Fibroblast of lung (primary cell): ENCODE measurements around the gene ANGEL2. TPM values are rescaled to one million over a fixed set of nuclear protein-coding genes. Genes with fewer than 3 reads are reported as not detected.

ENCODE experiments used
- DNase-seq, 2 donors: peaks; one replicate each; pipeline versions ENCODE4 v3.0.0 to v3.0.0-alpha.2; 2010; ENCODE audit warnings: low read depth in 2 of 2
- H2AFZ ChIP-seq: 2 replicates; pipeline ENCODE4 v1.5.1; 2012; ENCODE audit warnings: low read length, control low read depth, inconsistent platforms
- H3K27ac ChIP-seq: 2 replicates; pipeline ENCODE4 v1.5.1; 2011; ENCODE audit warnings: low read length, control low read depth; ENCODE audit not compliant: insufficient read depth
- H3K27me3 ChIP-seq: 2 replicates; pipeline ENCODE4 v1.5.1; 2011; ENCODE audit warnings: mild to moderate bottlenecking, low read length; ENCODE audit not compliant: control insufficient read depth, insufficient read depth
- H3K36me3 ChIP-seq: 2 replicates; pipeline ENCODE4 v1.5.1; 2011; ENCODE audit warnings: low read length; ENCODE audit not compliant: control insufficient read depth, insufficient read depth
- H3K4me1 ChIP-seq: 2 replicates; pipeline ENCODE4 v1.5.1; 2011; ENCODE audit warnings: low read length; ENCODE audit not compliant: control insufficient read depth, insufficient read depth; ENCODE audit errors: extremely low read depth
- H3K4me2 ChIP-seq: 2 replicates; pipeline ENCODE4 v1.5.1; 2011; ENCODE audit warnings: low read length, control low read depth; ENCODE audit not compliant: insufficient read depth; ENCODE audit errors: extremely low read depth
- H3K4me3 ChIP-seq, 4 experiments: fragments of 200-600 bp in 1 of 4; sonication (generic) in 1 of 4; replicated peaks in 1 of 4; 2 replicates each; pipeline ENCODE4 v1.5.1; 2011 to 2016; ENCODE audit warnings: low read length in 4 of 4, low read depth in 3 of 4, mild to moderate bottlenecking in 3 of 4, control low read depth in 2 of 4, inconsistent platforms in 1 of 4, mixed read lengths in 1 of 4; ENCODE audit not compliant: insufficient read depth in 1 of 4; ENCODE audit errors: control extremely low read depth in 1 of 4
- H3K79me2 ChIP-seq: 2 replicates; pipeline ENCODE4 v1.5.1; 2012; ENCODE audit warnings: mild to moderate bottlenecking, low read length, inconsistent platforms; ENCODE audit not compliant: control insufficient read depth, insufficient read depth
- H3K9ac ChIP-seq: 2 replicates; pipeline ENCODE4 v1.5.1; 2011; ENCODE audit warnings: mild to moderate bottlenecking, low read length, control low read depth; ENCODE audit not compliant: insufficient read depth
- H3K9me3 ChIP-seq: 2 replicates; pipeline ENCODE4 v1.5.1; 2012; ENCODE audit warnings: low read depth, low read length; ENCODE audit not compliant: control insufficient read depth, insufficient read depth
- H4K20me1 ChIP-seq: 2 replicates; pipeline ENCODE4 v1.5.1; 2011; ENCODE audit warnings: low read length; ENCODE audit not compliant: control insufficient read depth, insufficient read depth; ENCODE audit errors: extremely low read depth
- CTCF ChIP-seq, 2 donors: IDR thresholded peaks in 1 of 2; conservative IDR thresholded peaks in 1 of 2; 1 replicate in 1 of 2; 2 replicates in 1 of 2; pipeline ENCODE4 v1.5.1; 2011 to 2012; ENCODE audit warnings: low read length in 2 of 2, control low read depth in 1 of 2, inconsistent platforms in 1 of 2, low read depth in 1 of 2, mild to moderate bottlenecking in 1 of 2
- EZH2 ChIP-seq: IDR thresholded peaks from 2 replicates; pipeline ENCODE4 v1.5.1; 2012; ENCODE audit warnings: low read length, control low read depth, mild to moderate bottlenecking; ENCODE audit errors: missing control alignments
- polyA plus RNA-seq, 2 donors: library from polyadenylated mRNA; depleted of rRNA in 1 of 2; stranded (reverse) in 1 of 2; unstranded in 1 of 2; fragments of >200 nt; gene quantifications; 2 replicates each; pipeline ENCODE4 v1.2.1, GENCODE V29; 2011 to 2012; ENCODE audit warnings: missing spikeins in 1 of 2
- total RNA-seq: library from RNA; depleted of rRNA; stranded (reverse); fragments of >200 nt; gene quantifications from 2 replicates; pipeline ENCODE4 v1.2.1, GENCODE V29; 2014

The ANGEL2 gene
- total and polyA plus RNA-seq, 2 donors (not counting 1 experiment from before 2014, with no cell fraction given), result 21.1 to 71.5 TPM

- Histone ChIP-seq H3K9ac (no peak overlapping the region), H3K9me3 (no peaks in the 10 kb centered on the region), H3K27ac (no peak overlapping the region), H2AFZ (no peak overlapping the region), H3K4me3 (no peak overlapping the region), H3K27me3 (no peaks in the 10 kb centered on the region), H4K20me1 (no peaks in the 10 kb centered on the region), H3K4me1 (no peaks in the 10 kb centered on the region), H3K36me3 (no peaks in the 10 kb centered on the region), H3K79me2 (peaks cover 47% of the 10 kb centered on the region), H3K4me2 (no peak overlapping the region)
- TF ChIP-seq CTCF (conservative IDR thresholded peaks at IDR 0.05 in 1 of 2, IDR thresholded peaks at IDR 0.05 in 1 of 2; ENCODE audit: low read depth in 1 of 2, low read length in 2 of 2), result no peak
- DNase-seq, result peak in 1 of 2 donors; percentile 42
These were observed 39.3 kb upstream of the ANGEL2 start for GRCh38 chr1:213054733-213055591.

GRCh38 chr1:213054142-213054541 lies 38.5 kb upstream of the ANGEL2 start:
- Histone ChIP-seq H3K4me1 (no peaks in the 10 kb centered on the region), H3K9me3 (no peaks in the 10 kb centered on the region), H2AFZ (no peak overlapping the region), H3K27ac (no peak overlapping the region), H3K27me3 (no peaks in the 10 kb centered on the region), H3K9ac (no peak overlapping the region), H3K36me3 (no peaks in the 10 kb centered on the region), H3K4me3 (no peak overlapping the region), H3K4me2 (no peak overlapping the region), H4K20me1 (no peaks in the 10 kb centered on the region), H3K79me2 (peaks cover 47% of the 10 kb centered on the region)
- no peak for TF ChIP-seq CTCF (conservative IDR thresholded peaks at IDR 0.05 in 1 of 2, IDR thresholded peaks at IDR 0.05 in 1 of 2; ENCODE audit: low read depth in 1 of 2, low read length in 2 of 2)
- no peak for TF ChIP-seq EZH2
- no peak for DNase-seq

GRCh38 chr1:213053455-213053854 lies 37.8 kb upstream of the ANGEL2 start:
- H3K27ac ChIP-seq, result no peak overlapping the region
- H4K20me1 ChIP-seq, result no peaks in the 10 kb centered on the region
- DNase-seq, result no peak
- H3K79me2 ChIP-seq, result peaks cover 46% of the 10 kb centered on the region
- H3K4me3 ChIP-seq, result no peak overlapping the region
- no peak overlapping the region for H3K4me2 ChIP-seq
- H3K9me3 ChIP-seq, result no peaks in the 10 kb centered on the region
- no peak overlapping the region for H2AFZ ChIP-seq
- TF ChIP-seq CTCF (conservative IDR thresholded peaks at IDR 0.05 in 1 of 2, IDR thresholded peaks at IDR 0.05 in 1 of 2; ENCODE audit: low read depth in 1 of 2, low read length in 2 of 2), result no peak
- no peak for TF ChIP-seq EZH2
- no peaks in the 10 kb centered on the region for H3K27me3 ChIP-seq
- no peak overlapping the region for H3K9ac ChIP-seq
- H3K36me3 ChIP-seq, result no peaks in the 10 kb centered on the region
- no peaks in the 10 kb centered on the region for H3K4me1 ChIP-seq
